Ishikawa (cell line): ENCODE measurements around the gene RFX2.

Experiments
- CEBPB ChIP-seq: IDR thresholded peaks from 2 replicates; pipeline ENCODE4 v1.6.1; 2012
- CREB1 ChIP-seq: IDR thresholded peaks from 2 replicates; pipeline ENCODE4 v1.6.1; 2012; ENCODE audit warnings: low read depth
- EGR1 ChIP-seq: IDR thresholded peaks from 2 replicates; pipeline ENCODE4 v1.6.1; 2012
- EP300 ChIP-seq: IDR thresholded peaks from 2 replicates; pipeline ENCODE4 v1.6.1; 2012; ENCODE audit warnings: borderline replicate concordance
- FOXM1 ChIP-seq: IDR thresholded peaks from 2 replicates; pipeline ENCODE4 v1.6.1; 2012; ENCODE audit warnings: low read depth, borderline replicate concordance
- NFIC ChIP-seq: IDR thresholded peaks from 2 replicates; pipeline ENCODE4 v1.6.1; 2012
- RAD21 ChIP-seq: IDR thresholded peaks from 2 replicates; pipeline ENCODE4 v1.6.1; 2012; ENCODE audit warnings: low read depth
- TAF1 ChIP-seq: IDR thresholded peaks from 2 replicates; pipeline ENCODE4 v1.6.1; 2012; ENCODE audit warnings: low read depth, mild to moderate bottlenecking
- TCF12 ChIP-seq: IDR thresholded peaks from 2 replicates; pipeline ENCODE4 v1.6.1; 2012; ENCODE audit warnings: low read depth
- ZBTB7A ChIP-seq: IDR thresholded peaks from 2 replicates; pipeline ENCODE4 v1.6.1; 2012; ENCODE audit warnings: low read depth
- TF ChIP-seq, protein P1 (sequence below): IDR thresholded peaks from 2 replicates; pipeline ENCODE4 v1.6.1; 2012; ENCODE audit warnings: low read depth, mild to moderate bottlenecking
- TF ChIP-seq, protein P2 (sequence below): IDR thresholded peaks from 2 replicates; pipeline ENCODE4 v1.6.1; 2012
- TF ChIP-seq, protein P3 (sequence below): IDR thresholded peaks from 2 replicates; pipeline ENCODE4 v1.6.1; 2012

DNA sequence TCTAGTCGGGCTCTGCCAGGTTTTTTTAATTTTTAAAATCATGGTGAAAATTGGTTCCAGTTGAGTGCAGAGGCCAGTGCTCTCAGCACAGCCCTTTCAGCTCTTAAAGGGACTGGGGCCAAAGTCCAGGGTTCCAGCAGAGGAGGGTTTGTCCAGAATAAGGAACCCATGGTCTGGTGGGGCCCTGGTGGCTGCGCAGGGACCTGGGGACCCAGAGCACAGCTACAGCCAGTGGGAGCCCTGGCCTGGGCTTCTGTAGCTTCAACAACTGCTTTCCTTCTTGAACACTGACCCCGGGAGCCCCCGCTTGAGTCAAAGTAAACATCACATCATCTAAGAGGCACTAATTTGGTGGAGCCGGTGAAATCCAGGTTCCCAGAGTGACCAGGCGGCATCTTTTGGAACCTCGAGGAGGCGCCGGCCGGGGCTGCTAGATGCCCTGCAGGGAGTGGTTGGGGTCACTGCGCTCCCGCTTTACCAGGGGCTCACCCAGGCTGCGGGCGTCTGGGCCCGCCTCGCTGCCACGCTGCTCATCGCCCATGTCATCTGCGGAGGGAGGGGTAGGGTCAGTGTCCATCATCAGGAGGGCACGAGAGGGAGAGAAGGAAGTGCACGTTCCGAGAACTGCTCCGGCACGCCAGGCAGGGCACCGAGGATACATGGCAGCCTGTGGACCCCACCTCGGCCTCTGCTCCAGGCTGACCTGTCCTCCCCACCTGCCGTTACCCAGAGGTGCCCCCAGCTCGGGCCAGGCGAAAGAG, 115.7 kb downstream of the RFX2 start:
- TF ChIP-seq TCF12: no peak
- TF ChIP-seq EGR1: no peak
- no peak for TF ChIP-seq CEBPB
- TF ChIP-seq EP300: no peak
- TF ChIP-seq RAD21: no peak
- no peak for TF ChIP-seq NFIC
- TF ChIP-seq CREB1: no peak
- no peak for TF ChIP-seq FOXM1
- TF ChIP-seq, protein P1, sequence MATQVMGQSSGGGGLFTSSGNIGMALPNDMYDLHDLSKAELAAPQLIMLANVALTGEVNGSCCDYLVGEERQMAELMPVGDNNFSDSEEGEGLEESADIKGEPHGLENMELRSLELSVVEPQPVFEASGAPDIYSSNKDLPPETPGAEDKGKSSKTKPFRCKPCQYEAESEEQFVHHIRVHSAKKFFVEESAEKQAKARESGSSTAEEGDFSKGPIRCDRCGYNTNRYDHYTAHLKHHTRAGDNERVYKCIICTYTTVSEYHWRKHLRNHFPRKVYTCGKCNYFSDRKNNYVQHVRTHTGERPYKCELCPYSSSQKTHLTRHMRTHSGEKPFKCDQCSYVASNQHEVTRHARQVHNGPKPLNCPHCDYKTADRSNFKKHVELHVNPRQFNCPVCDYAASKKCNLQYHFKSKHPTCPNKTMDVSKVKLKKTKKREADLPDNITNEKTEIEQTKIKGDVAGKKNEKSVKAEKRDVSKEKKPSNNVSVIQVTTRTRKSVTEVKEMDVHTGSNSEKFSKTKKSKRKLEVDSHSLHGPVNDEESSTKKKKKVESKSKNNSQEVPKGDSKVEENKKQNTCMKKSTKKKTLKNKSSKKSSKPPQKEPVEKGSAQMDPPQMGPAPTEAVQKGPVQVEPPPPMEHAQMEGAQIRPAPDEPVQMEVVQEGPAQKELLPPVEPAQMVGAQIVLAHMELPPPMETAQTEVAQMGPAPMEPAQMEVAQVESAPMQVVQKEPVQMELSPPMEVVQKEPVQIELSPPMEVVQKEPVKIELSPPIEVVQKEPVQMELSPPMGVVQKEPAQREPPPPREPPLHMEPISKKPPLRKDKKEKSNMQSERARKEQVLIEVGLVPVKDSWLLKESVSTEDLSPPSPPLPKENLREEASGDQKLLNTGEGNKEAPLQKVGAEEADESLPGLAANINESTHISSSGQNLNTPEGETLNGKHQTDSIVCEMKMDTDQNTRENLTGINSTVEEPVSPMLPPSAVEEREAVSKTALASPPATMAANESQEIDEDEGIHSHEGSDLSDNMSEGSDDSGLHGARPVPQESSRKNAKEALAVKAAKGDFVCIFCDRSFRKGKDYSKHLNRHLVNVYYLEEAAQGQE: no peak
- TF ChIP-seq, protein P2, sequence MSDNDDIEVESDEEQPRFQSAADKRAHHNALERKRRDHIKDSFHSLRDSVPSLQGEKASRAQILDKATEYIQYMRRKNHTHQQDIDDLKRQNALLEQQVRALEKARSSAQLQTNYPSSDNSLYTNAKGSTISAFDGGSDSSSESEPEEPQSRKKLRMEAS: no peak
- no peak for TF ChIP-seq ZBTB7A
- no peak for TF ChIP-seq TAF1
- TF ChIP-seq, protein P3, sequence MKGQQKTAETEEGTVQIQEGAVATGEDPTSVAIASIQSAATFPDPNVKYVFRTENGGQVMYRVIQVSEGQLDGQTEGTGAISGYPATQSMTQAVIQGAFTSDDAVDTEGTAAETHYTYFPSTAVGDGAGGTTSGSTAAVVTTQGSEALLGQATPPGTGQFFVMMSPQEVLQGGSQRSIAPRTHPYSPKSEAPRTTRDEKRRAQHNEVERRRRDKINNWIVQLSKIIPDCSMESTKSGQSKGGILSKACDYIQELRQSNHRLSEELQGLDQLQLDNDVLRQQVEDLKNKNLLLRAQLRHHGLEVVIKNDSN: no peak
